Naive thymus-derived CD8-positive, alpha-beta T cell (primary cell): ENCODE results near the gene OR51I2. TPM values are rescaled to one million over a fixed set of nuclear protein-coding genes. Genes with fewer than 3 reads are reported as not detected.

ENCODE experiments used
- ATAC-seq, 2 donors: fragments of 150-1000 bp; cut with Tn5 transposase in 1 of 2; sonication (Bioruptor Pico), chemical (Tn5 transposase) in 1 of 2; 1 replicate in 1 of 2; 2 replicates in 1 of 2; pipeline ENCODE4 v1.10.0; 2021; ENCODE audit warnings: mild to moderate bottlenecking in 2 of 2, moderate library complexity in 2 of 2
- POLR2A ChIA-PET: fragments of 350-600 bp; sonication (Branson Sonifier 250); formaldehyde crosslinking; loops from one replicate; lab custom pipeline; 2021; ENCODE audit warnings: antibody characterized with exemption; lab: Charles Lee
- DNase-seq, 10 donors: peaks; one replicate each; pipeline versions ENCODE4 v3.0.0 to v3.0.0-alpha.2; 2020 to 2022
- H3K27ac Mint-ChIP-seq, 10 donors: one replicate each; pipeline ENCODE4 v1.8.0; 2020 to 2022; ENCODE audit warnings: mild to moderate bottlenecking in 10 of 10, mixed read lengths in 10 of 10, moderate library complexity in 4 of 10, inconsistent platforms in 1 of 10
- H3K27me3 Mint-ChIP-seq, 5 donors: one replicate each; pipeline ENCODE4 v1.8.0; 2021 to 2022; ENCODE audit warnings: mixed read lengths in 5 of 5
- H3K36me3 Mint-ChIP-seq, 3 donors: one replicate each; pipeline ENCODE4 v1.8.0; 2020 to 2022; ENCODE audit warnings: mixed read lengths in 3 of 3, mild to moderate bottlenecking in 2 of 3, inconsistent platforms in 1 of 3
- H3K4me1 Mint-ChIP-seq, 4 donors: one replicate each; pipeline ENCODE4 v1.8.0; 2021 to 2022; ENCODE audit warnings: mixed read lengths in 4 of 4
- H3K4me3 Mint-ChIP-seq, 10 donors: one replicate each; pipeline ENCODE4 v1.8.0; 2020 to 2022; ENCODE audit warnings: mild to moderate bottlenecking in 10 of 10, mixed read lengths in 10 of 10, moderate library complexity in 6 of 10, inconsistent platforms in 1 of 10
- H3K9me3 Mint-ChIP-seq, 9 donors: one replicate each; pipeline ENCODE4 v1.8.0; 2020 to 2022; ENCODE audit warnings: mixed read lengths in 9 of 9, mild to moderate bottlenecking in 3 of 9, inconsistent platforms in 1 of 9, moderate library complexity in 1 of 9
- polyA plus RNA-seq, 3 donors: library from polyadenylated mRNA; unstranded; fragments of 300-500 nt; fragmentation: Illumina TruSeq; gene quantifications; one replicate each; pipeline ENCODE4 v1.2.3, GENCODE V29; 2021
- total RNA-seq, 8 experiments: library from RNA in 2 of 8; stranded (reverse) in 2 of 8; gene quantifications; one replicate each; pipeline ENCODE4 v1.2.3 and lab custom pipeline; 2021 to 2026

Gene OR51I2
- total and polyA plus RNA-seq, 5 experiments from 2014 or later: not detected

DNA sequence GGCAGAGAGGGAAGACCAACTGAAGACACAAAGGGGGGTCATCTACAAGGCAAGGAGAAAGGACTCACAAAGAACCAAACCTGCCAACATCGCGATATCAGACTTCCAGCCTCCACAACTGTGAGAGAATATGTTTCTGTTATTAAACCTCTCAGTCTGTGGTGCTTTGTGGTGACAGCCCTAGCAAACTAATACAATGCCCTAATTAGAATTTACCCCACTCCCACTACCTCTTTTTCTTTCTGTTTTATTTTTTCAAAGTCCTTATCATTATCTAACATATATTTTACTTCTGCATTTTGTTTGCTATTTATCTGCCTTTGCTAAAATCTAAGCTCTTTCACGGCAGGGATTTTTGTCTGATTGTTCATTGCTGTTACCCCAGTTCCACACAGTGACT lies 36.9 kb downstream of the OR51I2 start:
- no peak overlapping the region for H3K27ac Mint-ChIP-seq
- POLR2A ChIA-PET: no interaction called here
- peaks cover 0 to 5% (median 0%) of the 10 kb centered on the region in 9 donors for H3K9me3 Mint-ChIP-seq
- no peaks in the 10 kb centered on the region for H3K4me1 Mint-ChIP-seq
- ATAC-seq: no peak
- H3K27me3 Mint-ChIP-seq: peaks cover 0 to 7% (median 2%) of the 10 kb centered on the region in 5 donors
- H3K4me3 Mint-ChIP-seq: no peak overlapping the region
- no peaks in the 10 kb centered on the region for H3K36me3 Mint-ChIP-seq
- DNase-seq: no peak

DNA sequence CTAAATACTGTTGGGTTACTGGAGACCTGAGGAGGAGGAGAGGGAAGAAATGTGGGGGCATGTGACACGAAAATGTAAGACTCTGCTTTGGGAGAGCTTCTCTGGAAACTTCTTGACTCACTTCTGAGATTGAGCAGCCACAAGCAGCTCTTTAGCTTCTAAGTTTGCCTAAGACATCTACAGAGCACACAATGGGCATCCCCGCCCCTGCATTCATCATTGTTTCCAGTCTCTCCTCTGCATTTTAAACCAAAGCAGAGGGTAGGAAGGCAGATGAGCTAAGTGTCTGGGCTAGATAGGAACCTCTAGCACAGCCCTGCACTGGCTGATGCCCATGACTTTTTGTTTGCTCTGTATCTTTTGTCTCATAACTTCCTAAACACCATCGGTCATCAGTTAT lies 37.3 kb downstream of the OR51I2 start:
- peaks cover 0 to 11% (median 2%) of the 10 kb centered on the region in 5 donors for H3K27me3 Mint-ChIP-seq
- no peak for DNase-seq
- no peaks in the 10 kb centered on the region for H3K36me3 Mint-ChIP-seq
- H3K9me3 Mint-ChIP-seq: peaks cover 0 to 5% (median 0%) of the 10 kb centered on the region in 9 donors
- ATAC-seq: no peak
- no peak overlapping the region for H3K4me3 Mint-ChIP-seq
- POLR2A ChIA-PET: no interaction called here
- no peaks in the 10 kb centered on the region for H3K4me1 Mint-ChIP-seq
- H3K27ac Mint-ChIP-seq: no peak overlapping the region

DNA sequence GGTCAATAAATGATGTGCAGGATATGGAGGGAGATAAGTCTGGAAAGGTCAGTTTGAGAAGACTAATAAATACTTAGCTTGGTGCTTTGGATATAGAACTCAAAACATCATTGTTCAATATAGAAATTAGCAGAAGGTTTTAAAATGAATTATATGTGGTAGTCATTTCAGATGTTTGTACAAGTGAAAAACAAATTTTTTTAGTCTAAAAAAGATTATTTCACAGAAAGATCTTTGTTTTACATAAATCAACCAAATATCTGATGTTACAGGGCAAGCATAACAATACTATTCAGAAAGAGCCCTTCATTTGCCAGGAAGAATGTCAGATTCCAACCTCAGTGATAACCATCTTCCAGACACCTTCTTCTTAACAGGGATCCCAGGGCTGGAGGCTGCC lies 39.3 kb downstream of the OR51I2 start, which contains the start of gene OR52D1:
TSS of gene OR52D1 (plus strand) at position 301 of the 400 bp plus-strand sequence. CDS start at position 323, 22 bp downstream.
- Mint-ChIP-seq H3K36me3 (no peaks in the 10 kb centered on the region), H3K9me3 (peaks cover 0 to 5% (median 0%) of the 10 kb centered on the region in 9 donors), H3K4me3 (no peak within 1 kb of the TSS), H3K27ac (no peak within 1 kb of the TSS), H3K4me1 (no peaks in the 10 kb centered on the region), H3K27me3 (peaks cover 0 to 11% (median 6%) of the 10 kb centered on the region in 5 donors)
- DNase-seq: no peak
- POLR2A ChIA-PET: no interaction called here
- no peak for ATAC-seq

DNA sequence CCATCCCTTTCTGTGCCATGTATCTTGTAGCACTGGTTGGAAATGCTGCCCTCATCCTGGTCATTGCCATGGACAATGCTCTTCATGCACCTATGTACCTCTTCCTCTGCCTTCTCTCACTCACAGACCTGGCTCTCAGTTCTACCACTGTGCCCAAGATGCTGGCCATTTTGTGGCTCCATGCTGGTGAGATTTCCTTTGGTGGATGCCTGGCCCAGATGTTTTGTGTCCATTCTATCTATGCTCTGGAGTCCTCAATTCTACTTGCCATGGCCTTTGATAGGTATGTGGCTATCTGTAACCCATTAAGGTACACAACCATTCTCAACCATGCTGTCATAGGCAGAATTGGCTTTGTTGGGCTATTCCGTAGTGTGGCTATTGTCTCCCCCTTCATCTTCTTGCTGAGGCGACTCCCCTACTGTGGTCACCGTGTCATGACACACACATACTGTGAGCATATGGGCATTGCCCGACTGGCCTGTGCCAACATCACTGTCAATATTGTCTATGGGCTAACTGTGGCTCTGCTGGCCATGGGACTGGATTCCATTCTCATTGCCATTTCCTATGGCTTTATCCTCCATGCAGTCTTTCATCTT lies 39.8 kb downstream of the OR51I2 start:
- no peaks in the 10 kb centered on the region for H3K4me1 Mint-ChIP-seq
- H3K9me3 Mint-ChIP-seq: peaks cover 0 to 2% (median 0%) of the 10 kb centered on the region in 9 donors
- POLR2A ChIA-PET: no interaction called here
- no peaks in the 10 kb centered on the region for H3K36me3 Mint-ChIP-seq
- no peak for DNase-seq
- peaks cover 0 to 9% (median 6%) of the 10 kb centered on the region in 5 donors for H3K27me3 Mint-ChIP-seq
- no peak overlapping the region for H3K27ac Mint-ChIP-seq
- no peak for ATAC-seq
- no peak overlapping the region for H3K4me3 Mint-ChIP-seq

DNA sequence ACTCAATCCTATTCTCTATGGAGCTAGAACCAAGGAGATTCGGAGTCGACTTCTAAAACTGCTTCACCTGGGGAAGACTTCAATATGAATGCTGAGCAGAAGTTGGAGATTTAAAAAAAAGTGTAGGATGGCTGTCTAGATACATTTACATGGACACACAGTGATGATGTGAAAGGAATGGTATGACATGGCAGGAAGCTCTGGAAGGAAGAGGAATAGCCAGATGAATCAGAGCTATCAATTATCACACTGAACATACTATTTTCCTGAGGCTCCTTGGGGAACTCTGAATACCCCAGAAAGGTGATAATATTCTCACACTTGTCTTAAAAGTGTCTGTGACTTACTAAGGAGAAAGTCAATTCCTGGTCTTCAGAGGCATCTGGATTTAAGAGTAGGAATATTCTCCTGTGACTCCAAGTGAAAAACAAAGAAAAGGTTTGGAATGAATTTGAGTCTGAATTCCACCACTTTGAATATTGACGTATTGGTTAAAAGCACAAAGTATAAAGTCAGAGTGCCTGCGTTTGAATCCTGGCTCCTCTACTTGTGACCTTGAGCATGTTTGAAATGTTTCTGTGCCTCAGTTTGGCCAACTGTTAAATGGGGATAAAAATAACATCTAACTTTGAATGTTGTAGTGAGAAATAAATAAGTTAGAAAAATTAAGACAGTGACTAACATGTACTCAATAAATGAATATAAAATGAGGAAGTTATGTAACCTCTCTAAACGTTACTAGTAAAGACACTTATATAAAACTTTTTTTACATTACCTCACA lies 40.6 kb downstream of the OR51I2 start:
- no peak overlapping the region for H3K27ac Mint-ChIP-seq
- H3K9me3 Mint-ChIP-seq: no peaks in the 10 kb centered on the region
- H3K4me1 Mint-ChIP-seq: no peaks in the 10 kb centered on the region
- H3K27me3 Mint-ChIP-seq: peaks cover 0 to 8% (median 6%) of the 10 kb centered on the region in 5 donors
- no peak for DNase-seq
- POLR2A ChIA-PET: no interaction called here
- no peak for ATAC-seq
- H3K4me3 Mint-ChIP-seq: no peak overlapping the region
- H3K36me3 Mint-ChIP-seq: no peaks in the 10 kb centered on the region

DNA sequence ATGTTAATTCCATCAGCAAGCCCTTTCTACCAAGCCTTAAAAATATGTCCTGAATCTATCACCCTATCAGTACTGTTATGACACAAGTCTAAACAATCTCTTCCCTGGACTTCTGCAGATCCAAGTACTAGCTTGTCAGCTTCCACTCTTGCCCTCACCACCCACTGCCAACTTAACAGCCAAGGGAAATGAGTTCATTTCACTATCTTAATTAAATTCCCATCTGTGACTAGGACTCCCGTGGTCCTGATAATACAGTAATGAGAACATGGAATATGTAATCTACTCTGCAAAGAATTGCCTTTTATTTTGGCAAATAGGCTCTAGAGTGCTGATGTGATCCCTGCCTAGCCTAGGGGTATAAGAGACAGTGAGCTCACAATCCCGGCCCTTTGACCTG lies 50.5 kb downstream of the OR51I2 start:
- H3K27me3 Mint-ChIP-seq: peaks cover 0 to 7% (median 3%) of the 10 kb centered on the region in 5 donors
- POLR2A ChIA-PET: no interaction called here

DNA sequence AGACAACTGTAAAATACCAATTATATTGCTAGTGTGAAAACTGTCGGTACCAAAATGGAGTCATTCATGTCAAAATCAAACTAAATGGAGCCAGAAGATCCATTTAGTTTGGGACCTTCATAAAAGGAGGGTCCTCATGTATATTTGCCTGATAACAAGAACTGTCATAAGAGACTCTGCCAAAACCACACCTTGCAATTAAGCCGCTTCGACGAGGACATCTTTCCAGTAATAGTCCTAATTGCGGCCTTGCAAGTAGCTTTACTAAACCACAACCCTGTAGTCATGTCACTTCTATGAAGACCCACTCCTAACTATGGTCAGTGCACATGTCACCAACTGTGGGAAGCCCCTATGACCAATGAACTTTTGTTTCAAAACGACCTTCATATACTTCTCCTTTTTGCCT lies 51.3 kb downstream of the OR51I2 start:
- ATAC-seq (no peak), DNase-seq (no peak)
- H3K4me1 Mint-ChIP-seq: peaks cover 0 to 2% (median 0%) of the 10 kb centered on the region in 4 donors
- no peaks in the 10 kb centered on the region for H3K9me3 Mint-ChIP-seq
- no peak overlapping the region for H3K27ac Mint-ChIP-seq
- peaks cover 0 to 7% (median 3%) of the 10 kb centered on the region in 5 donors for H3K27me3 Mint-ChIP-seq
- POLR2A ChIA-PET: no interaction called here
- H3K4me3 Mint-ChIP-seq: no peak overlapping the region
- H3K36me3 Mint-ChIP-seq: no peaks in the 10 kb centered on the region

More for the DNA sequence above, 50.5 kb downstream of the OR51I2 start:
- ATAC-seq (no peak), DNase-seq (no peak)
- Mint-ChIP-seq H3K36me3 (no peaks in the 10 kb centered on the region), H3K4me3 (no peak overlapping the region), H3K27ac (no peak overlapping the region), H3K9me3 (no peaks in the 10 kb centered on the region), H3K4me1 (peaks cover 0 to 2% (median 0%) of the 10 kb centered on the region in 4 donors)

DNA sequence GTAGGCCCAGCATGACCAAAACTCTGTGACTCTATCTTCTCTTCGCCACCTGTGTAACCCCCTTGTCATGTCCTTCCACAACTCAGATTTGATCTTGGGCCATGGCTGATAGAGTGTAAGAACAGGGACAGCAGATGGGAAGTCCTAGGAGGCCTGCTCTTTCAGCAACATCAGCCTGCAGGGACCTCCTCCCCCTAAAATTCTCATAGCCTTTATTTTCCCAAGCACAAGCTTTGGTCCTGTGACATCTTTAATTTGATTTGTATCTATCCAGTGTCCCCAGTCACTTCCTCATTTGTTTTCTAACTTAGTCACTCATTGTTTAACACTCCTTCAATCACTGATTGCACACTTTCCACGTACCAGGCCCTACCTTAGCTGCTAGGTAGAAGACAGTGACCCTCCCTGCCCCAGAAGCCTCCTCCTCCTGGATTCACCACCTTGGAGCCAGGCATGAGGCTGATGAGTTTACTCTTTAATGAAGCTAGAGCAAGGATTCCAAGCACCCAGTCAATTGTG lies 55.3 kb downstream of the OR51I2 start:
- peaks cover 0 to 12% (median 9%) of the 10 kb centered on the region in 5 donors for H3K27me3 Mint-ChIP-seq
- H3K36me3 Mint-ChIP-seq: no peaks in the 10 kb centered on the region
- no peak for DNase-seq
- no peak overlapping the region for H3K4me3 Mint-ChIP-seq
- H3K9me3 Mint-ChIP-seq: no peaks in the 10 kb centered on the region
- no peak overlapping the region for H3K27ac Mint-ChIP-seq
- H3K4me1 Mint-ChIP-seq: peaks cover 0 to 2% (median 0%) of the 10 kb centered on the region in 4 donors
- POLR2A ChIA-PET: no interaction called here
- ATAC-seq: no peak

DNA sequence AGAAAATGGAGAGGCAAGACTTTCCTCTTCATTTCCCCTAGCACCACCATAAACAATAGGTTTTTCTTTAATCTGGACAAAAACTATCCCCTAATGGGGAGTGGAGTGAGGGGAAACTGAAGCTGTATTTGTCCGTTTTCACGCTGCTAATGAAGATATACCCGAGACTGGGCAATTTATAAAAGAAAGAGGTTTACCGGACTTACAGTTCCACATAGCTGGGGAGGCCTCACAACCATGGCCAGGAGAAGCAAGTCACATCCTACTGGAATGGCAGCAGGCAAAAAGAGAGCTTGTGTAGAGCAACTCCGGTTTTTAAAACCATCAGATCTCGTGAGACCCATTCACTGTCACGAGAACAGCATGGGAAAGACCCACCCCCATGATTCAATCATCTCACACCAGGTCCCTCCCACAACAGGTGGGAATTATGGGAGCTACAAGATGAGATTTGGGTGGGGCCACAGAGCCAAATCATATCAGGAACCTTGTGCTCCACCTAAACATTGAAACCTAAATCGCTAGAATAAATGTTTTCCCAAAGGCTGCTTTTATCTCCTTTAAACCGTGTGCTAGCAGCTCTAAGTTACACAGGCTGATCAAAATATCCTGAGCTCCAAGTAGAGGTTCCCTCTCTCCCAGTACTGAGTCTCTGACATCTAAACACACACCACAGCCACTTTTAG lies 56.4 kb downstream of the OR51I2 start:
- no peak for DNase-seq
- Mint-ChIP-seq H3K9me3 (no peaks in the 10 kb centered on the region), H3K4me3 (no peak overlapping the region), H3K4me1 (peaks cover 0 to 2% (median 0%) of the 10 kb centered on the region in 4 donors), H3K27ac (no peak overlapping the region), H3K27me3 (peaks cover 0 to 12% (median 9%) of the 10 kb centered on the region in 5 donors), H3K36me3 (no peaks in the 10 kb centered on the region)
- POLR2A ChIA-PET: no interaction called here
- no peak for ATAC-seq

Other genes with a start within 250 kb of the OR51I2 start
- not detected for gene OR51V1, start 248.6 kb upstream of the OR51I2 start, total RNA-seq
- gene OR51V1, start 248.6 kb upstream of the OR51I2 start, polyA plus RNA-seq: not detected
- gene HBB, start 222.3 kb upstream of the OR51I2 start, total RNA-seq: not detected
- gene HBB, start 222.3 kb upstream of the OR51I2 start, polyA plus RNA-seq: under 1 TPM in 2 of 3 donors, not detected in 1; 0.88 to 0.89 TPM
- gene HBD, start 214.8 kb upstream of the OR51I2 start, total RNA-seq: not detected
- not detected for gene HBD, start 214.8 kb upstream of the OR51I2 start, polyA plus RNA-seq
- not detected for gene HBG1, start 199.5 kb upstream of the OR51I2 start, total RNA-seq
- gene HBG1, start 199.5 kb upstream of the OR51I2 start, polyA plus RNA-seq: not detected
- not detected for gene HBG2, start 194.5 kb upstream of the OR51I2 start, total RNA-seq
- not detected for gene HBG2, start 194.5 kb upstream of the OR51I2 start, polyA plus RNA-seq
- gene HBE1, start 179.4 kb upstream of the OR51I2 start, total RNA-seq: not detected
- not detected for gene HBE1, start 179.4 kb upstream of the OR51I2 start, polyA plus RNA-seq
- not detected for gene OR51B4, start 147.4 kb upstream of the OR51I2 start, total RNA-seq
- not detected for gene OR51B4, start 147.4 kb upstream of the OR51I2 start, polyA plus RNA-seq
- not detected for gene OR51B2, start 125.0 kb upstream of the OR51I2 start, total RNA-seq
- not detected for gene OR51B2, start 125.0 kb upstream of the OR51I2 start, polyA plus RNA-seq
- gene OR51B5, start 105.8 kb upstream of the OR51I2 start, total RNA-seq: not detected
- gene OR51B5, start 105.8 kb upstream of the OR51I2 start, polyA plus RNA-seq: not detected
- not detected for gene OR51B6, start 97.8 kb upstream of the OR51I2 start, total RNA-seq
- not detected for gene OR51B6, start 97.8 kb upstream of the OR51I2 start, polyA plus RNA-seq
- not detected for gene OR51M1, start 65.5 kb upstream of the OR51I2 start, total RNA-seq
- gene OR51M1, start 65.5 kb upstream of the OR51I2 start, polyA plus RNA-seq: not detected
- gene OR51Q1, start 27.2 kb upstream of the OR51I2 start, total RNA-seq: not detected
- gene OR51Q1, start 27.2 kb upstream of the OR51I2 start, polyA plus RNA-seq: not detected
- gene OR51I1, start 7.8 kb upstream of the OR51I2 start, total RNA-seq: not detected
- gene OR51I1, start 7.8 kb upstream of the OR51I2 start, polyA plus RNA-seq: not detected
- not detected for gene OR52D1, start 39.4 kb downstream of the OR51I2 start, total RNA-seq
- not detected for gene OR52D1, start 39.4 kb downstream of the OR51I2 start, polyA plus RNA-seq
- gene UBQLN3, start 60.6 kb downstream of the OR51I2 start, total RNA-seq: under 1 TPM in 1 of 2 experiments, not detected in 1; 0.41 TPM
- not detected for gene UBQLN3, start 60.6 kb downstream of the OR51I2 start, polyA plus RNA-seq
- under 1 TPM; 0.47 TPM for gene UBQLNL, start 67.4 kb downstream of the OR51I2 start, total RNA-seq
- not detected for gene UBQLNL, start 67.4 kb downstream of the OR51I2 start, polyA plus RNA-seq
- not detected for gene OR52H1, start 99.2 kb downstream of the OR51I2 start, total RNA-seq
- not detected for gene OR52H1, start 99.2 kb downstream of the OR51I2 start, polyA plus RNA-seq
- gene OR52B6, start 131.6 kb downstream of the OR51I2 start, total RNA-seq: not detected
- not detected for gene OR52B6, start 131.6 kb downstream of the OR51I2 start, polyA plus RNA-seq
- not detected for gene TRIM6, start 147.3 kb downstream of the OR51I2 start, total RNA-seq
- not detected for gene TRIM6, start 147.3 kb downstream of the OR51I2 start, polyA plus RNA-seq
- gene TRIM34, start 175.7 kb downstream of the OR51I2 start, total RNA-seq: 10 to 100 TPM; 12.5 to 12.6 TPM
- 10 to 100 TPM; 10.8 to 13.1 (median 12.1) TPM for gene TRIM34, start 175.7 kb downstream of the OR51I2 start, polyA plus RNA-seq
- gene TRIM5, start 235.8 kb downstream of the OR51I2 start, total RNA-seq: 10 to 100 TPM; 39.4 to 41.8 TPM
- 10 to 100 TPM in 1 of 3 donors, 1 to 10 TPM in 2; 9.6 to 10.4 (median 9.9) TPM for gene TRIM5, start 235.8 kb downstream of the OR51I2 start, polyA plus RNA-seq
- gene TRIM22, start 240.5 kb downstream of the OR51I2 start, total RNA-seq: 100 to 1,000 TPM; 242 to 243 TPM
- gene TRIM22, start 240.5 kb downstream of the OR51I2 start, polyA plus RNA-seq: 100 to 1,000 TPM; 108 to 143 (median 114) TPM